ENCODE measurements around the gene SMYD3.

GRCh38 chr1:246198115-246198816 lies 308.8 kb downstream of the SMYD3 start:
- TF ChIP-seq, protein P1, sequence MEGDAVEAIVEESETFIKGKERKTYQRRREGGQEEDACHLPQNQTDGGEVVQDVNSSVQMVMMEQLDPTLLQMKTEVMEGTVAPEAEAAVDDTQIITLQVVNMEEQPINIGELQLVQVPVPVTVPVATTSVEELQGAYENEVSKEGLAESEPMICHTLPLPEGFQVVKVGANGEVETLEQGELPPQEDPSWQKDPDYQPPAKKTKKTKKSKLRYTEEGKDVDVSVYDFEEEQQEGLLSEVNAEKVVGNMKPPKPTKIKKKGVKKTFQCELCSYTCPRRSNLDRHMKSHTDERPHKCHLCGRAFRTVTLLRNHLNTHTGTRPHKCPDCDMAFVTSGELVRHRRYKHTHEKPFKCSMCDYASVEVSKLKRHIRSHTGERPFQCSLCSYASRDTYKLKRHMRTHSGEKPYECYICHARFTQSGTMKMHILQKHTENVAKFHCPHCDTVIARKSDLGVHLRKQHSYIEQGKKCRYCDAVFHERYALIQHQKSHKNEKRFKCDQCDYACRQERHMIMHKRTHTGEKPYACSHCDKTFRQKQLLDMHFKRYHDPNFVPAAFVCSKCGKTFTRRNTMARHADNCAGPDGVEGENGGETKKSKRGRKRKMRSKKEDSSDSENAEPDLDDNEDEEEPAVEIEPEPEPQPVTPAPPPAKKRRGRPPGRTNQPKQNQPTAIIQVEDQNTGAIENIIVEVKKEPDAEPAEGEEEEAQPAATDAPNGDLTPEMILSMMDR (IDR thresholded peaks at IDR 0.05), result no peak
- TF ChIP-seq POLR2A (IDR thresholded peaks at IDR 0.05), result no peak

All from adrenal gland (tissue), 5 donors.